Measurements from ENCODE around the gene AKR7A2. TPM values are rescaled to one million over a fixed set of nuclear protein-coding genes. Genes with fewer than 3 reads are reported as not detected.

AKR7A2 gene
- polyA plus RNA-seq, 3 donors, result 19.5 to 117 (median 89.3) TPM

- no peaks in the 10 kb centered on the region for H3K9me3 Mint-ChIP-seq
- no peak for TF ChIP-seq CTCF (IDR thresholded peaks at IDR 0.05)
- H3K4me1 Mint-ChIP-seq, result peaks cover 17% of the 10 kb centered on the region
- no peaks in the 10 kb centered on the region for H3K27me3 Mint-ChIP-seq (ENCODE audit: low read depth in 3 of 3)
- WGBS (ENCODE audit: insufficient coverage), result 100% methylated on average over 3 of the region's 9 CpGs
- Histone ChIP-seq H3K27me3 (ENCODE audit: control insufficient read depth in 2 of 2, insufficient read depth in 2 of 2, low read length in 2 of 2) (no peaks in the 10 kb centered on the region), H2AFZ (ENCODE audit: insufficient read depth, low read depth, low read length, poor library complexity, severe bottlenecking) (no peak overlapping the region), H3K9ac (ENCODE audit: insufficient read depth, low read length, poor library complexity, severe bottlenecking) (no peak overlapping the region), H3K4me2 (replicated peaks; ENCODE audit: extremely low read depth, low read length, poor library complexity, severe bottlenecking) (no peak overlapping the region), H3K36me3 (replicated peaks in 1 of 2; ENCODE audit: control insufficient read depth in 1 of 2, insufficient read depth in 2 of 2, low read length in 2 of 2) (peaks cover 52 to 71% of the 10 kb centered on the region in 2 donors), H3K4me1 (ENCODE audit: control insufficient read depth in 1 of 2, insufficient read depth in 2 of 2, low read length in 2 of 2) (peaks cover 14 to 23% of the 10 kb centered on the region in 2 donors), H3K4me3 (replicated peaks in 1 of 3; ENCODE audit: low read depth in 2 of 3, low read length in 3 of 3) (no peak overlapping the region), H3K27ac (ENCODE audit: low read depth in 1 of 2, low read length in 2 of 2) (no peak overlapping the region), H3K9me3 (replicated peaks in 1 of 2; ENCODE audit: control insufficient read depth in 1 of 2, insufficient read depth in 1 of 2, low read length in 2 of 2) (no peaks in the 10 kb centered on the region), H3K79me2 (ENCODE audit: insufficient read depth, low read length) (peaks cover 31% of the 10 kb centered on the region), H4K20me1 (ENCODE audit: insufficient read depth, low read length) (peaks cover 8% of the 10 kb centered on the region)
- intact Hi-C loops (cut with micrococcal nuclease), result no loop called here
- H3K27ac Mint-ChIP-seq, result peak overlapping the region in 3 of 7 donors; percentile 5 to 37 (median 15)
- H3K36me3 Mint-ChIP-seq, result peaks cover 62 to 86% of the 10 kb centered on the region in 2 donors
- no peak for DNase-seq
- H3K4me3 Mint-ChIP-seq, result no peak overlapping the region
Observed at GRCh38 chr1:19324665-19324990, 12.7 kb upstream of the AKR7A2 start.

GRCh38 chr1:19323987-19324664 is 12.2 kb upstream of the AKR7A2 start:
- Mint-ChIP-seq H3K27ac (peak overlapping the region in 2 of 7 donors; percentile 14 to 37), H3K27me3 (ENCODE audit: low read depth in 3 of 3) (no peaks in the 10 kb centered on the region), H3K36me3 (peaks cover 61 to 86% of the 10 kb centered on the region in 2 donors), H3K9me3 (no peaks in the 10 kb centered on the region), H3K4me1 (peaks cover 19% of the 10 kb centered on the region), H3K4me3 (no peak overlapping the region)
- Histone ChIP-seq H3K4me2 (replicated peaks; ENCODE audit: extremely low read depth, low read length, poor library complexity, severe bottlenecking) (no peak overlapping the region), H3K4me3 (replicated peaks in 1 of 3; ENCODE audit: low read depth in 2 of 3, low read length in 3 of 3) (no peak overlapping the region), H3K36me3 (replicated peaks in 1 of 2; ENCODE audit: control insufficient read depth in 1 of 2, insufficient read depth in 2 of 2, low read length in 2 of 2) (peaks cover 52 to 67% of the 10 kb centered on the region in 2 donors), H4K20me1 (ENCODE audit: insufficient read depth, low read length) (peaks cover 8% of the 10 kb centered on the region), H3K79me2 (ENCODE audit: insufficient read depth, low read length) (peaks cover 31% of the 10 kb centered on the region), H3K9me3 (replicated peaks in 1 of 2; ENCODE audit: control insufficient read depth in 1 of 2, insufficient read depth in 1 of 2, low read length in 2 of 2) (no peaks in the 10 kb centered on the region), H3K4me1 (ENCODE audit: control insufficient read depth in 1 of 2, insufficient read depth in 2 of 2, low read length in 2 of 2) (peaks cover 15 to 26% of the 10 kb centered on the region in 2 donors), H2AFZ (ENCODE audit: insufficient read depth, low read depth, low read length, poor library complexity, severe bottlenecking) (no peak overlapping the region), H3K27ac (ENCODE audit: low read depth in 1 of 2, low read length in 2 of 2) (no peak overlapping the region), H3K27me3 (ENCODE audit: control insufficient read depth in 2 of 2, insufficient read depth in 2 of 2, low read length in 2 of 2) (no peaks in the 10 kb centered on the region), H3K9ac (ENCODE audit: insufficient read depth, low read length, poor library complexity, severe bottlenecking) (no peak overlapping the region)
- DNase-seq, result no peak
- TF ChIP-seq CTCF (IDR thresholded peaks at IDR 0.05), result no peak
- intact Hi-C loops (cut with micrococcal nuclease), result no loop called here
- 74% methylated on average over 17 of the region's 23 CpGs for WGBS (ENCODE audit: insufficient coverage)
